IMR-90 (cell line): ENCODE data around the gene KAT14.

Experiments used
- BHLHE40 ChIP-seq: fragments of 150-350 bp; IDR thresholded peaks from 2 replicates; pipeline ENCODE4 v1.6.1; 2016; ENCODE audit warnings: mild to moderate bottlenecking, low read depth, low read length
- CEBPB ChIP-seq: IDR thresholded peaks from 2 replicates; pipeline ENCODE4 v1.6.1; 2012; ENCODE audit warnings: low read depth, low read length, improper control_type of control experiment
- CTCF ChIP-seq: conservative IDR thresholded peaks from 2 replicates; pipeline ENCODE4 v1.5.1; 2012; ENCODE audit warnings: mild to moderate bottlenecking, low read depth, low read length, improper control_type of control experiment
- ELK1 ChIP-seq: fragments of 150-350 bp; IDR thresholded peaks from 2 replicates; pipeline ENCODE4 v1.6.1; 2016; ENCODE audit warnings: low read depth, mild to moderate bottlenecking, low read length, moderate library complexity, borderline replicate concordance
- MAFK ChIP-seq: IDR thresholded peaks from 2 replicates; pipeline ENCODE4 v1.6.1; 2012; ENCODE audit warnings: low read depth, low read length, improper control_type of control experiment
- MXI1 ChIP-seq: IDR thresholded peaks from 2 replicates; pipeline ENCODE4 v1.6.1; 2012; ENCODE audit warnings: low read depth, mild to moderate bottlenecking, low read length, moderate library complexity, borderline replicate concordance
- POLR2A ChIP-seq: IDR thresholded peaks from 2 replicates; pipeline ENCODE4 v1.6.1; 2012; ENCODE audit warnings: mild to moderate bottlenecking, low read depth, low read length
- RAD21 ChIP-seq: IDR thresholded peaks from 2 replicates; pipeline ENCODE4 v1.6.1; 2012; ENCODE audit warnings: low read length, improper control_type of control experiment
- RCOR1 ChIP-seq: IDR thresholded peaks from 2 replicates; pipeline ENCODE4 v1.6.1; 2012; ENCODE audit warnings: mild to moderate bottlenecking, low read length, improper control_type of control experiment; ENCODE audit not compliant: insufficient replicate concordance
- RFX5 ChIP-seq: IDR thresholded peaks from 2 replicates; pipeline ENCODE4 v1.8.0; 2012; ENCODE audit warnings: low read depth, mild to moderate bottlenecking, low read length, moderate library complexity
- SMC3 ChIP-seq: fragments of 150-350 bp; IDR thresholded peaks from 2 replicates; pipeline ENCODE4 v1.6.1; 2016; ENCODE audit warnings: low read depth, mild to moderate bottlenecking, antibody characterized with exemption, low read length, moderate library complexity
- TF ChIP-seq, protein P1 (sequence below): fragments of 150-350 bp; IDR thresholded peaks from 2 replicates; pipeline ENCODE4 v1.6.1; 2017; ENCODE audit warnings: mild to moderate bottlenecking, antibody characterized with exemption, low read length, low read depth

DNA sequence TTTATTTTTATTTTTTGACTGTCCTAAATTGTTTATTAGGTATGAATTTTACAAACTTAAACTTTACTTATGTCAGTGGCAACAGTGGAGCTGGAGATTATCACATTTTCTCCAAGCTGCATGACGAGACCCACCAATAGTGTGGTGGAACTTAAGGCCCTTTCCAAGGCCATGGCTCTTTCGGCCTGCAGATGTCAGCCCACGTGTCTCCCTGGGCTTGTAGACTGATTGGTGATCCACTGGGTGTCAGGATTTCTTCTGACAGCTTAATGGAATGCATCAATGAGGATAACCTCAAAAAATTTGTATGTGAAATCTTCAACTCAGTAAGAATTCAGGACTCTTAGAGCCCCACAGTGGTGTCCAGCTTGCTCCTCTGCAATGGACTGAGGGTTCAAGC is 47.6 kb upstream of the KAT14 start:
- TF ChIP-seq POLR2A (no peak), CTCF (no peak), MAFK (no peak), ELK1 (no peak), RFX5 (no peak), CEBPB (no peak), RAD21 (no peak), RCOR1 (no peak), SMC3 (no peak), BHLHE40 (no peak), MXI1 (no peak)
- TF ChIP-seq, protein P1, sequence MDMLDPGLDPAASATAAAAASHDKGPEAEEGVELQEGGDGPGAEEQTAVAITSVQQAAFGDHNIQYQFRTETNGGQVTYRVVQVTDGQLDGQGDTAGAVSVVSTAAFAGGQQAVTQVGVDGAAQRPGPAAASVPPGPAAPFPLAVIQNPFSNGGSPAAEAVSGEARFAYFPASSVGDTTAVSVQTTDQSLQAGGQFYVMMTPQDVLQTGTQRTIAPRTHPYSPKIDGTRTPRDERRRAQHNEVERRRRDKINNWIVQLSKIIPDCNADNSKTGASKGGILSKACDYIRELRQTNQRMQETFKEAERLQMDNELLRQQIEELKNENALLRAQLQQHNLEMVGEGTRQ, result no peak
